Gastroesophageal sphincter (tissue), 3 donors: ENCODE data around the gene VASN.
A peak's percentile ranks its signal among the peaks of the same experiment; 100 is the strongest.

Experiments
- POLR2A ChIP-seq, 2 donors: fragments of 450-650 bp; IDR thresholded peaks; one replicate each; pipeline ENCODE4 v1.6.1; 2017; ENCODE audit warnings: antibody characterized with exemption in 2 of 2, mild to moderate bottlenecking in 2 of 2, moderate library complexity in 1 of 2
- POLR2AphosphoS5 ChIP-seq: sonication (generic); formaldehyde crosslinking; IDR thresholded peaks from one replicate; pipeline ENCODE4 v1.6.1; 2017; ENCODE audit warnings: antibody characterized with exemption
- TF ChIP-seq, protein P1 (sequence below), 4 experiments: fragments of 200-600 bp in 2 of 4; fragments of 450-650 bp in 2 of 4; sonication (generic) in 1 of 4; IDR thresholded peaks; one replicate each; pipeline ENCODE4 v1.5.1; 2017 to 2019; ENCODE audit warnings: antibody characterized with exemption in 4 of 4, mild to moderate bottlenecking in 2 of 4, moderate library complexity in 2 of 4

DNA sequence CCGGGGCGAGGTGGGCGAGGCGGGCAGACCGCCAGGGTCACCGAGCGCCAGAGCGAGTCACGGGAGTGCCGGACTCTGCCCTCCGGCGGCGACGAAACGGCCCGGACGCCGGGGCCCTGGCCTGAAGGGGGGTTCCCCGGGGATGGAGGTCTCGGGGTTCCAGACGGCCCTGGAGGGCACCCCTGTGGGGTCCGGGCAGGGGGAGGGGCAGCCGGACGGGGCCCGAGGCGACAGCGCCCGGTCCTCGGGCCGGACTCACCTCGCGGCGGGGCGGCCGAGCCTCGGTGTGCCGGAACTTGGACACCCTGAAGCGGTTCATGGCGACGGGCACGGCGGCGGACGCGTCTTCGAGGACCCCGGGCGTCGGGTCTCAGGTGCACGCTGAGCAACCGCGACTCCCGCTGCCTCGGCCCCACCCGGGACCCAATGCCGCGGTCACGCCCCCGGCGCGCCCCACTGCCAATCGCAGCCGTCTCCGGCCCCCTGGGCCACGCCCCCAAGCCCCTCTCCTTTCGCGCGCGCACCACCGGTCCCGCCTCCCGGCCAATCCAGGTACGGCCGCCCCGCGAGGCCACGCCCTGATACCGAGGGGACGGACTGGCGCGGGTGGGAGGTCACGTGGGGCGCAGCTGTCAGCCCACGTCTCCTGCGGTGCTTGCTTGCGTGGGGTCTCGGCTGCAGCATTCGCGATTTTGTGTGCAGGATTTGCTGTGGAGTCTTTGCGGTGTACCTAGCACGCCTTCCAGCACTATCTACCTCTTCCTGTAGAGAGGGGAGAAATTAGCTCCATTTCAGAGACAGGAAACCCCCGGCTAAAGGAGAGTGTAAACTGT is 44.8 kb downstream of the VASN start, which contains the start of gene CORO7:
- TF ChIP-seq POLR2A (IDR thresholded peaks at IDR 0.05) (peak; percentile 72 to 84), POLR2AphosphoS5 (peak; percentile 52)
- TF ChIP-seq, protein P1, sequence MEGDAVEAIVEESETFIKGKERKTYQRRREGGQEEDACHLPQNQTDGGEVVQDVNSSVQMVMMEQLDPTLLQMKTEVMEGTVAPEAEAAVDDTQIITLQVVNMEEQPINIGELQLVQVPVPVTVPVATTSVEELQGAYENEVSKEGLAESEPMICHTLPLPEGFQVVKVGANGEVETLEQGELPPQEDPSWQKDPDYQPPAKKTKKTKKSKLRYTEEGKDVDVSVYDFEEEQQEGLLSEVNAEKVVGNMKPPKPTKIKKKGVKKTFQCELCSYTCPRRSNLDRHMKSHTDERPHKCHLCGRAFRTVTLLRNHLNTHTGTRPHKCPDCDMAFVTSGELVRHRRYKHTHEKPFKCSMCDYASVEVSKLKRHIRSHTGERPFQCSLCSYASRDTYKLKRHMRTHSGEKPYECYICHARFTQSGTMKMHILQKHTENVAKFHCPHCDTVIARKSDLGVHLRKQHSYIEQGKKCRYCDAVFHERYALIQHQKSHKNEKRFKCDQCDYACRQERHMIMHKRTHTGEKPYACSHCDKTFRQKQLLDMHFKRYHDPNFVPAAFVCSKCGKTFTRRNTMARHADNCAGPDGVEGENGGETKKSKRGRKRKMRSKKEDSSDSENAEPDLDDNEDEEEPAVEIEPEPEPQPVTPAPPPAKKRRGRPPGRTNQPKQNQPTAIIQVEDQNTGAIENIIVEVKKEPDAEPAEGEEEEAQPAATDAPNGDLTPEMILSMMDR (IDR thresholded peaks at IDR 0.05), result peak in 3 of 4 experiments; percentile 14 to 25 (median 25)
